ENCODE results near the gene ACOX2.

ACOX2 gene

GRCh38 chr3:58494107-58494506, 42.9 kb downstream of the ACOX2 start:
- Histone ChIP-seq H3K27me3 (replicated peaks; ENCODE audit: control insufficient read depth, insufficient read depth, low read length) (no peaks in the 10 kb centered on the region), H3K9me3 (ENCODE audit: control insufficient read depth, low read length) (no peaks in the 10 kb centered on the region), H3K36me3 (ENCODE audit: control insufficient read depth, insufficient read depth, low read length, severe bottlenecking) (no peaks in the 10 kb centered on the region), H3K4me1 (ENCODE audit: control insufficient read depth, insufficient read depth, low read length) (peaks cover 64% of the 10 kb centered on the region), H3K4me3 (ENCODE audit: low read length) (peak overlapping the region; percentile 28), H3K9ac (ENCODE audit: low read length) (peak overlapping the region; percentile 88)
- DNase-seq (ENCODE audit: low read depth): no peak

- H3K27me3 ChIP-seq (replicated peaks; ENCODE audit: control insufficient read depth, insufficient read depth, low read length): no peaks in the 10 kb centered on the region
- DNase-seq (ENCODE audit: low read depth): peak; percentile 39
- no peaks in the 10 kb centered on the region for H3K9me3 ChIP-seq (ENCODE audit: control insufficient read depth, low read length)
- H3K4me3 ChIP-seq (ENCODE audit: low read length): peak overlapping the region; percentile 93
- H3K4me1 ChIP-seq (ENCODE audit: control insufficient read depth, insufficient read depth, low read length): peaks cover 55% of the 10 kb centered on the region
- H3K9ac ChIP-seq (ENCODE audit: low read length): peak overlapping the region; percentile 88
- no peaks in the 10 kb centered on the region for H3K36me3 ChIP-seq (ENCODE audit: control insufficient read depth, insufficient read depth, low read length, severe bottlenecking)
These were observed 44.5 kb downstream of the ACOX2 start for GRCh38 chr3:58492494-58492905.

- H3K9me3 ChIP-seq (ENCODE audit: control insufficient read depth, low read length): no peaks in the 10 kb centered on the region
- DNase-seq (ENCODE audit: low read depth): peak; percentile 97
- peaks cover 55% of the 10 kb centered on the region for H3K4me1 ChIP-seq (ENCODE audit: control insufficient read depth, insufficient read depth, low read length)
- H3K27me3 ChIP-seq (replicated peaks; ENCODE audit: control insufficient read depth, insufficient read depth, low read length): no peaks in the 10 kb centered on the region
- peak within 1 kb of the TSS; percentile 88 for H3K9ac ChIP-seq (ENCODE audit: low read length)
- H3K36me3 ChIP-seq (ENCODE audit: control insufficient read depth, insufficient read depth, low read length, severe bottlenecking): no peaks in the 10 kb centered on the region
- peak within 1 kb of the TSS; percentile 93 for H3K4me3 ChIP-seq (ENCODE audit: low read length)
These were observed 45.2 kb downstream of the ACOX2 start, which contains the start of gene KCTD6 for GRCh38 chr3:58491506-58492402. Gene KCTD6 (plus strand): TSS chr3:58492096. CDS start chr3:58498756, 6,660 bp downstream.

GRCh38 chr3:58490860-58491501, 46.0 kb downstream of the ACOX2 start:
- H3K9me3 ChIP-seq (ENCODE audit: control insufficient read depth, low read length): no peaks in the 10 kb centered on the region
- DNase-seq (ENCODE audit: low read depth): no peak
- H3K27me3 ChIP-seq (replicated peaks; ENCODE audit: control insufficient read depth, insufficient read depth, low read length): no peaks in the 10 kb centered on the region
- peak overlapping the region; percentile 82 for H3K9ac ChIP-seq (ENCODE audit: low read length)
- H3K4me1 ChIP-seq (ENCODE audit: control insufficient read depth, insufficient read depth, low read length): peaks cover 49% of the 10 kb centered on the region
- H3K36me3 ChIP-seq (ENCODE audit: control insufficient read depth, insufficient read depth, low read length, severe bottlenecking): no peaks in the 10 kb centered on the region
- H3K4me3 ChIP-seq (ENCODE audit: low read length): peak overlapping the region; percentile 79

- peaks cover 32% of the 10 kb centered on the region for H3K4me1 ChIP-seq (ENCODE audit: control insufficient read depth, insufficient read depth, low read length)
- H3K36me3 ChIP-seq (ENCODE audit: control insufficient read depth, insufficient read depth, low read length, severe bottlenecking): no peaks in the 10 kb centered on the region
- H3K4me3 ChIP-seq (ENCODE audit: low read length): no peak overlapping the region
- no peak for DNase-seq (ENCODE audit: low read depth)
- no peaks in the 10 kb centered on the region for H3K9me3 ChIP-seq (ENCODE audit: control insufficient read depth, low read length)
- H3K27me3 ChIP-seq (replicated peaks; ENCODE audit: control insufficient read depth, insufficient read depth, low read length): no peaks in the 10 kb centered on the region
- no peak overlapping the region for H3K9ac ChIP-seq (ENCODE audit: low read length)
These were observed 48.0 kb downstream of the ACOX2 start for GRCh38 chr3:58488967-58489366.

- peak; percentile 38 for DNase-seq (ENCODE audit: low read depth)
- no peaks in the 10 kb centered on the region for H3K36me3 ChIP-seq (ENCODE audit: control insufficient read depth, insufficient read depth, low read length, severe bottlenecking)
- peak overlapping the region; percentile 25 for H3K9ac ChIP-seq (ENCODE audit: low read length)
These were observed 49.7 kb downstream of the ACOX2 start for GRCh38 chr3:58487140-58487886.

GRCh38 chr3:58485801-58486435, 51.1 kb downstream of the ACOX2 start:
- Histone ChIP-seq H3K9me3 (ENCODE audit: control insufficient read depth, low read length) (no peaks in the 10 kb centered on the region), H3K4me3 (ENCODE audit: low read length) (no peak overlapping the region), H3K4me1 (ENCODE audit: control insufficient read depth, insufficient read depth, low read length) (peaks cover 14% of the 10 kb centered on the region), H3K36me3 (ENCODE audit: control insufficient read depth, insufficient read depth, low read length, severe bottlenecking) (no peaks in the 10 kb centered on the region), H3K9ac (ENCODE audit: low read length) (no peak overlapping the region), H3K27me3 (replicated peaks; ENCODE audit: control insufficient read depth, insufficient read depth, low read length) (no peaks in the 10 kb centered on the region)
- no peak for DNase-seq (ENCODE audit: low read depth)

More at GRCh38 chr3:58487140-58487886, 49.7 kb downstream of the ACOX2 start:
- Histone ChIP-seq H3K27me3 (replicated peaks; ENCODE audit: control insufficient read depth, insufficient read depth, low read length) (no peaks in the 10 kb centered on the region), H3K4me1 (ENCODE audit: control insufficient read depth, insufficient read depth, low read length) (peaks cover 19% of the 10 kb centered on the region), H3K9me3 (ENCODE audit: control insufficient read depth, low read length) (no peaks in the 10 kb centered on the region), H3K4me3 (ENCODE audit: low read length) (peak overlapping the region; percentile 46)

GRCh38 chr3:58484722-58485069, 52.3 kb downstream of the ACOX2 start:
- H3K4me3 ChIP-seq (ENCODE audit: low read length): no peak overlapping the region
- no peak for DNase-seq (ENCODE audit: low read depth)
- no peaks in the 10 kb centered on the region for H3K27me3 ChIP-seq (replicated peaks; ENCODE audit: control insufficient read depth, insufficient read depth, low read length)
- H3K9me3 ChIP-seq (ENCODE audit: control insufficient read depth, low read length): peaks cover under 1% of the 10 kb centered on the region
- no peak overlapping the region for H3K9ac ChIP-seq (ENCODE audit: low read length)
- peaks cover 13% of the 10 kb centered on the region for H3K4me1 ChIP-seq (ENCODE audit: control insufficient read depth, insufficient read depth, low read length)
- H3K36me3 ChIP-seq (ENCODE audit: control insufficient read depth, insufficient read depth, low read length, severe bottlenecking): no peaks in the 10 kb centered on the region

GRCh38 chr3:58484045-58484721, 52.8 kb downstream of the ACOX2 start:
- H3K27me3 ChIP-seq (replicated peaks; ENCODE audit: control insufficient read depth, insufficient read depth, low read length): no peaks in the 10 kb centered on the region
- DNase-seq (ENCODE audit: low read depth): no peak
- no peaks in the 10 kb centered on the region for H3K36me3 ChIP-seq (ENCODE audit: control insufficient read depth, insufficient read depth, low read length, severe bottlenecking)
- H3K4me3 ChIP-seq (ENCODE audit: low read length): no peak overlapping the region
- H3K9ac ChIP-seq (ENCODE audit: low read length): no peak overlapping the region
- H3K4me1 ChIP-seq (ENCODE audit: control insufficient read depth, insufficient read depth, low read length): peaks cover 13% of the 10 kb centered on the region
- H3K9me3 ChIP-seq (ENCODE audit: control insufficient read depth, low read length): peaks cover 5% of the 10 kb centered on the region

GRCh38 chr3:58482917-58483636, 53.9 kb downstream of the ACOX2 start:
- no peak for DNase-seq (ENCODE audit: low read depth)
- H3K9me3 ChIP-seq (ENCODE audit: control insufficient read depth, low read length): peaks cover 8% of the 10 kb centered on the region
- no peak overlapping the region for H3K9ac ChIP-seq (ENCODE audit: low read length)
- H3K27me3 ChIP-seq (replicated peaks; ENCODE audit: control insufficient read depth, insufficient read depth, low read length): no peaks in the 10 kb centered on the region
- no peak overlapping the region for H3K4me3 ChIP-seq (ENCODE audit: low read length)
- no peaks in the 10 kb centered on the region for H3K36me3 ChIP-seq (ENCODE audit: control insufficient read depth, insufficient read depth, low read length, severe bottlenecking)
- H3K4me1 ChIP-seq (ENCODE audit: control insufficient read depth, insufficient read depth, low read length): peaks cover 13% of the 10 kb centered on the region
